ENCODE results near the gene GTSF1L. TPM values are rescaled to one million over a fixed set of nuclear protein-coding genes. Genes with fewer than 3 reads are reported as not detected.

GTSF1L gene
- total and polyA plus RNA-seq, 5 experiments from 2014 or later, result 0.25 to 1.6 (median 0.80) TPM

GRCh38 chr20:43680981-43681380, 45.8 kb downstream of the GTSF1L start:
- H3K27ac Mint-ChIP-seq, result peak overlapping the region in 1 of 10 donors; percentile 63
- H3K4me1 Mint-ChIP-seq, result peaks cover 0 to 30% (median under 1%) of the 10 kb centered on the region in 4 donors
- no peak overlapping the region for H3K4me3 Mint-ChIP-seq
- peaks cover 0 to 4% (median 0%) of the 10 kb centered on the region in 5 donors for H3K27me3 Mint-ChIP-seq
- DNase-seq (peak in 1 of 10 donors; percentile 48), ATAC-seq (no peak)
- POLR2A ChIA-PET, result interaction anchor here (1.1 kb wide), 1 partner anchor 38 kb away, joined by 3 read pairs; no protein-coding TSS in a partner anchor
- H3K9me3 Mint-ChIP-seq, result peaks cover 0 to 5% (median 0%) of the 10 kb centered on the region in 9 donors
- no peaks in the 10 kb centered on the region for H3K36me3 Mint-ChIP-seq

- peaks cover 0 to 12% (median 0%) of the 10 kb centered on the region in 4 donors for H3K4me1 Mint-ChIP-seq
- peaks cover 0 to 12% (median 3%) of the 10 kb centered on the region in 9 donors for H3K9me3 Mint-ChIP-seq
- H3K36me3 Mint-ChIP-seq, result peaks cover 3 to 6% (median 4%) of the 10 kb centered on the region in 3 donors
- H3K27me3 Mint-ChIP-seq, result peaks cover 1 to 16% (median 8%) of the 10 kb centered on the region in 5 donors
- ATAC-seq, result no peak
- no peak overlapping the region for H3K27ac Mint-ChIP-seq
- POLR2A ChIA-PET, result no interaction called here
- H3K4me3 Mint-ChIP-seq, result no peak overlapping the region
- no peak for DNase-seq
These were observed 50.4 kb downstream of the GTSF1L start for GRCh38 chr20:43676368-43676767.

Other genes with a start within 250 kb of the GTSF1L start
- gene L3MBTL1, start 219.3 kb downstream of the GTSF1L start, total RNA-seq, result 10 to 100 TPM; 27.2 TPM
- gene L3MBTL1, start 219.3 kb downstream of the GTSF1L start, polyA plus RNA-seq, result 1 to 10 TPM in 2 of 3 donors, under 1 TPM in 1; 0.66 to 1.7 (median 1.1) TPM
- 1 to 10 TPM; 1.6 to 1.9 TPM for gene SGK2, start 168.0 kb downstream of the GTSF1L start, total RNA-seq
- gene SGK2, start 168.0 kb downstream of the GTSF1L start, polyA plus RNA-seq, result not detected
- 10 to 100 TPM; 18.6 to 21.7 TPM for gene IFT52, start 136.1 kb downstream of the GTSF1L start, total RNA-seq
- 10 to 100 TPM; 28.5 to 35.4 (median 30.3) TPM for gene IFT52, start 136.1 kb downstream of the GTSF1L start, polyA plus RNA-seq
- gene MYBL2, start 59.9 kb downstream of the GTSF1L start, total RNA-seq, result under 1 TPM; 0.13 to 0.27 TPM
- gene MYBL2, start 59.9 kb downstream of the GTSF1L start, polyA plus RNA-seq, result under 1 TPM in 1 of 3 donors, not detected in 2; 0.07 TPM
- 1 to 10 TPM in 1 of 2 experiments, under 1 TPM in 1; 0.31 to 1.2 TPM for gene TOX2, start 187.8 kb upstream of the GTSF1L start, total RNA-seq
- gene TOX2, start 187.8 kb upstream of the GTSF1L start, polyA plus RNA-seq, result 1 to 10 TPM in 2 of 3 donors, under 1 TPM in 1; 0.89 to 1.3 (median 1.2) TPM